Measurements from ENCODE around the gene ZBTB16. TPM values are rescaled to one million over a fixed set of nuclear protein-coding genes. Genes with fewer than 3 reads are reported as not detected.

Gene ZBTB16
- polyA plus RNA-seq, 1 donor from 2014 or later: 0.45 TPM

DNA sequence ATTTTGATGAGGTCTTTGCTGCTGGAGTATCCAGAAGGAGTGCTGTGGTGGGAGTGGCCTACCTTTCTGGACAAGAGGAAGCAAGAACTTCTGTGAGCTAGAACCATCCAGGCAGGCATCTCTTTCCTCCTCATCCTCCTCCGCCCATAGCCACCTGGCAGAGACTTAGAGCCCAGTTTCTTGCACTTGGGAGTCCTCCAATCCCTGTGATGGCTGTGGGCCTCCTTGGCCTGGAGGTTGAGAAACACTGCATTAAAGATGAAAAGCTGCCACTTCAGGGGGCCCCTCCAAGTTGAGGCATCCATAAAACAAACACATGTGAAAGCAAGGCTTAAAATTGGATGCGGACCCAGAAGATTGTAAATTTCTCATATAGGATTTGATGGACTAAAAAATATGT lies 110.3 kb downstream of the ZBTB16 start:
- Histone ChIP-seq H3K27ac (ENCODE audit: low read length) (no peak overlapping the region), H3K79me2 (replicated peaks; ENCODE audit: insufficient read depth, low read length) (peaks cover 11% of the 10 kb centered on the region), H2AFZ (ENCODE audit: low read depth, low read length) (no peak overlapping the region), H3K4me2 (ENCODE audit: low read length) (no peak overlapping the region), H3K9ac (ENCODE audit: low read length) (no peak overlapping the region), H3K4me3 (ENCODE audit: low read length) (no peak overlapping the region), H3F3A (ENCODE audit: insufficient read depth, low read length, poor library complexity, severe bottlenecking) (no peaks in the 10 kb centered on the region), H3K9me3 (ENCODE audit: low read length) (no peaks in the 10 kb centered on the region), H3K27me3 (ENCODE audit: insufficient read depth, low read depth, low read length) (no peaks in the 10 kb centered on the region), H4K20me1 (ENCODE audit: insufficient read depth) (no peaks in the 10 kb centered on the region), H3K9me2 (ENCODE audit: insufficient read depth, low read length) (no peaks in the 10 kb centered on the region), H3K36me3 (ENCODE audit: insufficient read depth, low read length) (no peaks in the 10 kb centered on the region)
- TF ChIP-seq, protein P1, sequence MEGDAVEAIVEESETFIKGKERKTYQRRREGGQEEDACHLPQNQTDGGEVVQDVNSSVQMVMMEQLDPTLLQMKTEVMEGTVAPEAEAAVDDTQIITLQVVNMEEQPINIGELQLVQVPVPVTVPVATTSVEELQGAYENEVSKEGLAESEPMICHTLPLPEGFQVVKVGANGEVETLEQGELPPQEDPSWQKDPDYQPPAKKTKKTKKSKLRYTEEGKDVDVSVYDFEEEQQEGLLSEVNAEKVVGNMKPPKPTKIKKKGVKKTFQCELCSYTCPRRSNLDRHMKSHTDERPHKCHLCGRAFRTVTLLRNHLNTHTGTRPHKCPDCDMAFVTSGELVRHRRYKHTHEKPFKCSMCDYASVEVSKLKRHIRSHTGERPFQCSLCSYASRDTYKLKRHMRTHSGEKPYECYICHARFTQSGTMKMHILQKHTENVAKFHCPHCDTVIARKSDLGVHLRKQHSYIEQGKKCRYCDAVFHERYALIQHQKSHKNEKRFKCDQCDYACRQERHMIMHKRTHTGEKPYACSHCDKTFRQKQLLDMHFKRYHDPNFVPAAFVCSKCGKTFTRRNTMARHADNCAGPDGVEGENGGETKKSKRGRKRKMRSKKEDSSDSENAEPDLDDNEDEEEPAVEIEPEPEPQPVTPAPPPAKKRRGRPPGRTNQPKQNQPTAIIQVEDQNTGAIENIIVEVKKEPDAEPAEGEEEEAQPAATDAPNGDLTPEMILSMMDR (IDR thresholded peaks at IDR 0.05; ENCODE audit: poor library complexity, severe bottlenecking): no peak
- TF ChIP-seq RAD21 (conservative IDR thresholded peaks at IDR 0.05) (no peak), MXI1 (conservative IDR thresholded peaks at IDR 0.05; ENCODE audit: poor library complexity, severe bottlenecking) (no peak), EP300 (conservative IDR thresholded peaks at IDR 0.05; ENCODE audit: poor library complexity, severe bottlenecking) (no peak), EZH2 (IDR thresholded peaks at IDR 0.05; ENCODE audit: borderline replicate concordance, insufficient read depth, low read length, poor library complexity, severe bottlenecking) (no peak), TAF1 (IDR thresholded peaks at IDR 0.05; ENCODE audit: low read depth) (no peak)
- TF ChIP-seq, protein P2, sequence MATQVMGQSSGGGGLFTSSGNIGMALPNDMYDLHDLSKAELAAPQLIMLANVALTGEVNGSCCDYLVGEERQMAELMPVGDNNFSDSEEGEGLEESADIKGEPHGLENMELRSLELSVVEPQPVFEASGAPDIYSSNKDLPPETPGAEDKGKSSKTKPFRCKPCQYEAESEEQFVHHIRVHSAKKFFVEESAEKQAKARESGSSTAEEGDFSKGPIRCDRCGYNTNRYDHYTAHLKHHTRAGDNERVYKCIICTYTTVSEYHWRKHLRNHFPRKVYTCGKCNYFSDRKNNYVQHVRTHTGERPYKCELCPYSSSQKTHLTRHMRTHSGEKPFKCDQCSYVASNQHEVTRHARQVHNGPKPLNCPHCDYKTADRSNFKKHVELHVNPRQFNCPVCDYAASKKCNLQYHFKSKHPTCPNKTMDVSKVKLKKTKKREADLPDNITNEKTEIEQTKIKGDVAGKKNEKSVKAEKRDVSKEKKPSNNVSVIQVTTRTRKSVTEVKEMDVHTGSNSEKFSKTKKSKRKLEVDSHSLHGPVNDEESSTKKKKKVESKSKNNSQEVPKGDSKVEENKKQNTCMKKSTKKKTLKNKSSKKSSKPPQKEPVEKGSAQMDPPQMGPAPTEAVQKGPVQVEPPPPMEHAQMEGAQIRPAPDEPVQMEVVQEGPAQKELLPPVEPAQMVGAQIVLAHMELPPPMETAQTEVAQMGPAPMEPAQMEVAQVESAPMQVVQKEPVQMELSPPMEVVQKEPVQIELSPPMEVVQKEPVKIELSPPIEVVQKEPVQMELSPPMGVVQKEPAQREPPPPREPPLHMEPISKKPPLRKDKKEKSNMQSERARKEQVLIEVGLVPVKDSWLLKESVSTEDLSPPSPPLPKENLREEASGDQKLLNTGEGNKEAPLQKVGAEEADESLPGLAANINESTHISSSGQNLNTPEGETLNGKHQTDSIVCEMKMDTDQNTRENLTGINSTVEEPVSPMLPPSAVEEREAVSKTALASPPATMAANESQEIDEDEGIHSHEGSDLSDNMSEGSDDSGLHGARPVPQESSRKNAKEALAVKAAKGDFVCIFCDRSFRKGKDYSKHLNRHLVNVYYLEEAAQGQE (IDR thresholded peaks at IDR 0.05; ENCODE audit: borderline replicate concordance): no peak

DNA sequence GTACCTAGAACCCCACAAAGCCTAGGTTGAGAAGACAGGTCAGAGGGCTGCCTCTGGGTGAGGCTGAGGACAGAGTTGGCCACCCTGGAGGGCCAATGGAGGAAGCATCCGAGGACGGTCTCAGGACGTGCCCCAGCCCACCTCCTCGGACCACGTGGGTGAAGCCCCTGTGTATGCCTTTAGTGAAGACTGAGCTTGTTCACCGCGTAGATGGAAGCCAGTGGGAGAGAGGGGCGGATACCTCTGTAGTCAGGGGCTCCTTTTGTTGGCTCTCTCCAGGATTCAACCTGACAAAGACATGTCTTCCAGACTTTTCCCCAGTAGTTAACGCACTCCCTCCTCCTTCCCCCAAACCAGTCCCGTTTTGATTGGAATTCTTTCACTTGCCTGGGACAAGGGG lies 110.7 kb downstream of the ZBTB16 start:
- H3K36me3 ChIP-seq (ENCODE audit: insufficient read depth, low read length): no peaks in the 10 kb centered on the region
- no peak overlapping the region for H3K9ac ChIP-seq (ENCODE audit: low read length)
- peaks cover 11% of the 10 kb centered on the region for H3K79me2 ChIP-seq (replicated peaks; ENCODE audit: insufficient read depth, low read length)
- H3K27ac ChIP-seq (ENCODE audit: low read length): no peak overlapping the region
- no peaks in the 10 kb centered on the region for H3F3A ChIP-seq (ENCODE audit: insufficient read depth, low read length, poor library complexity, severe bottlenecking)
- no peaks in the 10 kb centered on the region for H3K9me3 ChIP-seq (ENCODE audit: low read length)
- no peaks in the 10 kb centered on the region for H4K20me1 ChIP-seq (ENCODE audit: insufficient read depth)
- no peak overlapping the region for H3K4me3 ChIP-seq (ENCODE audit: low read length)
- H3K9me2 ChIP-seq (ENCODE audit: insufficient read depth, low read length): no peaks in the 10 kb centered on the region
- H3K4me2 ChIP-seq (ENCODE audit: low read length): no peak overlapping the region
- H3K27me3 ChIP-seq (ENCODE audit: insufficient read depth, low read depth, low read length): no peaks in the 10 kb centered on the region
- TF ChIP-seq MXI1 (conservative IDR thresholded peaks at IDR 0.05; ENCODE audit: poor library complexity, severe bottlenecking) (no peak), SMC3 (conservative IDR thresholded peaks at IDR 0.05; ENCODE audit: poor library complexity) (no peak), TAF1 (IDR thresholded peaks at IDR 0.05; ENCODE audit: low read depth) (no peak), POLR2AphosphoS5 (IDR thresholded peaks at IDR 0.05) (no peak), RAD21 (conservative IDR thresholded peaks at IDR 0.05) (no peak)
- TF ChIP-seq, protein P1 (IDR thresholded peaks at IDR 0.05; ENCODE audit: poor library complexity, severe bottlenecking): no peak
- H2AFZ ChIP-seq (ENCODE audit: low read depth, low read length): no peak overlapping the region
